ENCODE measurements around the gene NFS1. TPM values are rescaled to one million over a fixed set of nuclear protein-coding genes. Genes with fewer than 3 reads are reported as not detected.

Gene NFS1
- total and polyA plus RNA-seq, 2 of the 4 experiments (the other 2 are of a cell fraction) = 16.5 to 35.6 TPM

DNA sequence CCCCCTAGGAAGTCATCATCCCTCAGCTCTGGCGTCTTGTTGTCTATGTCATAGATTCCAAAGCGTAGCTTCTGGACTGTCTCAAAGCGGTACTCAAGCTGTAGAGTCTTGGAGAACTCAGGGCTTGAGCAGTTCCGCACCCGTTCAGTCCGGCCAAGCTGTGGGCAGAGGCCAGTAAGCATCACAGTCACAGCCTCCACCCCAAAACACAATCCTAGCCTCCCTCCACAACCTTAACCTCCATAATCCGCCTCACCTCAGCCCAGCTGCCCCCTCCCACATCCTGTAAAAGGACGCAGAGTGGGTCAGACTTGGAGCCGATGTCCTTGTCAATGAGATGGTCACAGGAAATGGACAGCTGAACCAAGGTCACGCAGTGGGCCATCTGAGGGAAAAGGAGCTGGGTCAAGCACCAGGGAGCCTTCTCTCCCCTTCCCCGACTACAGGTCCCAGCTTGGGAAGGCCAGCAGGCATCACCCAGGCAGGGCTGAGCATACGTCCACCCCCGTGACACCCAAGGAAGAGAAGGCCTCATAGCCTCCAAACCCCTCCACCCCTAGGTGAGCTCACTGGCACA lies 66.5 kb downstream of the NFS1 start:
- TF ChIP-seq BHLHE40 (IDR thresholded peaks at IDR 0.05; ENCODE audit: low read depth, low read length) = no peak
- no peak for TF ChIP-seq RAD21 (IDR thresholded peaks at IDR 0.05; ENCODE audit: low read length)
- TF ChIP-seq CEBPB (IDR thresholded peaks at IDR 0.05; ENCODE audit: low read depth, low read length) = no peak
- no peak overlapping the region for H4K8ac ChIP-seq (ENCODE audit: low read depth in 2 of 2, low read length in 2 of 2)
- ChIA-PET POLR2A (ENCODE audit: unreplicated experiment) (no interaction called here), CTCF (no interaction called here)
- no peak overlapping the region for H2BK20ac ChIP-seq (ENCODE audit: low read depth, low read length)
- H3K36me3 ChIP-seq (ENCODE audit: control insufficient read depth, insufficient read depth, low read length) = peaks cover 32% of the 10 kb centered on the region
- WGBS, 2 experiments (ENCODE audit: extremely low coverage in 2 of 2, insufficient read length in 1 of 2) = 100% methylated on average over 1 of the region's 13 CpGs; no CpG with 5 or more reads in 1 of the 2 experiments
- no peak overlapping the region for H3K27ac ChIP-seq (ENCODE audit: insufficient read depth, low read length)
- peaks cover 10% of the 10 kb centered on the region for H3K4me1 ChIP-seq (ENCODE audit: control insufficient read depth, insufficient read depth, low read length)
- H3K9me1 ChIP-seq (ENCODE audit: insufficient read depth, low read length) = peaks cover 27% of the 10 kb centered on the region
- no TSS peak for BruUV-seq (replicated peaks)
- no peak overlapping the region for H2BK120ac ChIP-seq (ENCODE audit: low read depth, low read length)
- H3K9me3 ChIP-seq (ENCODE audit: control insufficient read depth, insufficient read depth, low read length) = no peaks in the 10 kb centered on the region
- H3K4me3 ChIP-seq (ENCODE audit: insufficient read depth, low read depth, low read length) = no peak overlapping the region
- no peak overlapping the region for H2AFZ ChIP-seq (replicated peaks; ENCODE audit: low read length, poor library complexity)
- no peak overlapping the region for H3K14ac ChIP-seq (replicated peaks; ENCODE audit: low read depth, low read length)
- H3K79me1 ChIP-seq (ENCODE audit: low read depth in 1 of 2, low read length in 2 of 2) = peaks cover 38 to 67% of the 10 kb centered on the region in 2 experiments
- H4K5ac ChIP-seq (ENCODE audit: low read depth, low read length) = no peak overlapping the region
- no peaks in the 10 kb centered on the region for H3K27me3 ChIP-seq (ENCODE audit: control insufficient read depth, insufficient read depth, low read length)
- in situ Hi-C loops (cut with MboI; ENCODE audit: low sequenced_read_pairs) = no loop called here
- dilution Hi-C loops (cut with HindIII; ENCODE audit: low sequenced_read_pairs, unreplicated experiment) = no loop called here
- H4K91ac ChIP-seq (ENCODE audit: insufficient read depth, low read depth, low read length) = no peak overlapping the region
- H3K9ac ChIP-seq (ENCODE audit: low read depth, low read length) = no peak overlapping the region
- no peak overlapping the region for H2BK5ac ChIP-seq (ENCODE audit: low read depth, low read length, poor library complexity, severe bottlenecking)
- no peak overlapping the region for H3K56ac ChIP-seq (ENCODE audit: extremely low read depth, insufficient read depth, low read length)
- ATAC-seq (ENCODE audit: low read depth) = no peak
- no peak overlapping the region for H3K4me2 ChIP-seq (ENCODE audit: low read depth, low read length)
- peaks cover 59% of the 10 kb centered on the region for H4K20me1 ChIP-seq (ENCODE audit: insufficient read depth, low read length)
- no peak overlapping the region for H2BK15ac ChIP-seq (ENCODE audit: low read depth, low read length)
- intact Hi-C loops (cut with micrococcal nuclease) = no loop called here
- no peak overlapping the region for H2AK9ac ChIP-seq (replicated peaks; ENCODE audit: low read depth, low read length, poor library complexity)
- no peak for DNase-seq
- no peak overlapping the region for H3K18ac ChIP-seq (ENCODE audit: low read depth, low read length)
- H3K4ac ChIP-seq (ENCODE audit: low read depth, low read length) = no peak overlapping the region
- H3K23ac ChIP-seq (ENCODE audit: low read depth, low read length) = no peak overlapping the region
- no peak overlapping the region for H2AK5ac ChIP-seq (ENCODE audit: low read depth, low read length)
